HG02571 (cell line): ENCODE results near the gene IL23R.

Source experiments
- ATAC-seq: cut with Tn5 transposase; IDR thresholded peaks from one replicate; pipeline ENCODE4 v1.9.1; 2021; ENCODE audit warnings: mild to moderate bottlenecking, moderate library complexity; ENCODE audit not compliant: unreplicated experiment

Gene IL23R

DNA sequence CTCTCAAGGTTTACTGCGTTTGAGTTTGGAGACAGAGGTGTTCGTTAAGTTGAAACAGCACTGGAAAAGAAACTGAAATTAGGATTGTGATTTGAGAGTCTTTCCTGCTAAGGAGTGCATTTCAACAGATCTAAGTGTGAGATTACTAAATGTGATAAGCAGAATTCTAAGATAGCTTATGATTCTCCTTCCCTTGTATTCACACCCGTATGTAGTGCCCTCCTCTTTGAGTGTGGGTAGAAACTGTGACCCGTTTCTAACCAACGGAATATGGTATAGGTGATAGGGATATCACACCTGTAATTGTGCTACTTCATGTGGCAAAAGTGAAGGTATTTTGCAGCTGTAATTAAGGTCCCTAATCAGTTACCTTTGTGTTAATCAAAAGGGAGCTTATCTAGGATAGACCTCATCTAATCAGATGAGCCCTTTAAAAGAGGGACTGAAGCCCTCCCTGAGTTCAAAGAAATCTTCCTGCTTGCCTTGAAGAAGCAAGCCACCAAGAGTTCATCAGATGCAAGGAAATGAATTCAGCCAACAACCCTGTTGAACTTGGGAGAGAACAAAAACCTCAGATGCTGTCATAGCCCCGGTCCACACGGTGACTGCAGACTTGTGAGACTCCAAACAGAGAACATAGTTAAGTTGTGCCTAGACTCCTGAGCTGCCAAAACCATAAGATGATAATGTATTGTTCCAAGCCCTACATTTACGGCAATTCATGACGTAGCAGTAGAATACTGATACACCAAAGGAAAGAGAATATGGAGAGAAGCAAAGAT lies 128.8 kb downstream of the IL23R start:
- ATAC-seq = no peak

DNA sequence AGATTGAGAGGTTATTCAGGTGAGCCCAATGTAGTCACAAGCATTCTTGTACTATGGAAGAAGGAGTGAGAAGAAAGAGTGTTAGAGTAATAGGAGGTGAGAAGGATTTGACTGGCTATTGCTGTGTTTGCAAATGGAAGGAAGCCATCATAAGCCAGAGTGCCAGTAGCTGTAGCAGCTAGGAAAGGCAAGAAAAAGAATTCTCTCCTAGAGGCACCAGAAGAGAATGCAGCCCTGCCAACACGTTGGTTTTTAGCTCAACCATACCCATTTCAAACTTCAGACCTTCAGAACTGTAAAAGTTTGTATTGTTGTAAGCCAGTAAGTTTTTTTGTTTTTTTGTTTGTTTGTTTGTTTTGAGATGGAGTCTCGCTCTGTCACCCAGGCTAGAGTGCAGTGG lies 132.5 kb downstream of the IL23R start:
- no peak for ATAC-seq

DNA sequence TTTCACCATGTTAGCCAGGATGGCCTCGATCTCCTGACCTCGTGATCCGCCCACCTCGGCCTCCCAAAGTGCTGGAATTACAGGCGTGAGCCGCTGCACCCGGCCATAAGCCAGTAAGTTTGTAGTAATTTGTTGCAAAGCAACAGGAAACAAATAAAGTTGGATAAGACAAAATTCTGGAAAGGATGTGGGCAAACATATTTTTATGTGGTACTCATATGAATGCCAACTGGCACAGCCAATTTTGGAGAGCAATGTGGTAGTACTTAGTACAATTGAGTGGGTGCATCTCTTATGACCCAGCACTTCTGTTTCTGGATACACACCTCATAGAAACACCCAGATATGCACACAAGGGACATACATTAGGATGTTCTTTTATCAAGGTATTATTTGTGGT lies 133.0 kb downstream of the IL23R start:
- no peak for ATAC-seq

DNA sequence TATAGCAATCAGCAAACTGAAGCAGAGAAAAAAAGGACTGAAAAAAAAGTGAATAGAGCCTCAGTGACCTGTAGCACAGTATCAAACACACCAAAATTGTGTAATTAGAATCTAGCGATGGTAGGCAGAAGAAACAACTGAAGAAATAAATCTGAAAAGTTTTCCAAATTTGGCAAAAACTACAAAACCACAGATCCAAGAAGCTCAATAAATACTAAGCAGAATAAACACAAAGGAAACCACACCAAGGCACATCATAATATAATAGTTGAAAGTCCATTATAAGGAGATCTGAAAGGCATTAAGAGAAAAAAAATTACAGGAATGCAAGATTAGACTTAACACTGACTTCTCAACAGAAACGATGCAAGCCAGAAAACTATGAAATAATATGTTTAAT lies 134.3 kb downstream of the IL23R start:
- no peak for ATAC-seq

DNA sequence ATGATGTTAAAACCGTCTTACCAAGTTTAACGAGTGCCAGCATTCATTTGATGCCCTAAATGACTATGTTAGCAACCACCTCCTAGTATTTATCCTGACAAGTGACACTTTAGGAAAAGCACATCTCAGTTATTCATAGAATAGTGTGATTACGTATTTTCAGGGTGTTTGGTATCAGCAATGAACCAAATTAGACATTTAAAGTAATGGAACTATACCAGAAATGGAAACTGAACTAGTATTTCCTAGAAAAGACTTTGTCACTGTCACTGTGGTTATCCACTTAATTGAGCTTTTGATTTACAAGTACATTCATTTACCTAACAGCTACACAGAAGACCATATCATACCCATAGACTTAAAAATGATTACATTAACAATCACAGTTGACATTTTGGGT lies 137.8 kb downstream of the IL23R start:
- ATAC-seq = no peak

DNA sequence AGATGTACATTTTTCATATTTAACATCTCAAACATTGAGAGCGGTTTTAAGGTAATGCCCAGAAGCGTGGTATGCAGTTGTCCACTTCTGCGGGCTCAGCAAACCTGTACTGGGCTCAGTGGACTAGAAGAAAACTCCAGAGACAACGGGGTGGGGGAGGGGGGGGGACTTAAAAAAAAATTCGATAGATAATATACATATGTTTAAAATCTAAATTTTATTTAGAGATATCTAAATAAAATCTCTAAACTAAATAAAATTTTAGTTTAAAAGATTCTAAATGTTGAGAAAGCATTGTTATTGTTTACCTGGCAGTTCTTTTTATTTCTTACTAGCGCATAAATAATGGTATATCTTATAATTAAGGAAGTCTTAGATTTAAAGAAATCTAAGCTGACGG lies 140.3 kb downstream of the IL23R start:
- no peak for ATAC-seq

DNA sequence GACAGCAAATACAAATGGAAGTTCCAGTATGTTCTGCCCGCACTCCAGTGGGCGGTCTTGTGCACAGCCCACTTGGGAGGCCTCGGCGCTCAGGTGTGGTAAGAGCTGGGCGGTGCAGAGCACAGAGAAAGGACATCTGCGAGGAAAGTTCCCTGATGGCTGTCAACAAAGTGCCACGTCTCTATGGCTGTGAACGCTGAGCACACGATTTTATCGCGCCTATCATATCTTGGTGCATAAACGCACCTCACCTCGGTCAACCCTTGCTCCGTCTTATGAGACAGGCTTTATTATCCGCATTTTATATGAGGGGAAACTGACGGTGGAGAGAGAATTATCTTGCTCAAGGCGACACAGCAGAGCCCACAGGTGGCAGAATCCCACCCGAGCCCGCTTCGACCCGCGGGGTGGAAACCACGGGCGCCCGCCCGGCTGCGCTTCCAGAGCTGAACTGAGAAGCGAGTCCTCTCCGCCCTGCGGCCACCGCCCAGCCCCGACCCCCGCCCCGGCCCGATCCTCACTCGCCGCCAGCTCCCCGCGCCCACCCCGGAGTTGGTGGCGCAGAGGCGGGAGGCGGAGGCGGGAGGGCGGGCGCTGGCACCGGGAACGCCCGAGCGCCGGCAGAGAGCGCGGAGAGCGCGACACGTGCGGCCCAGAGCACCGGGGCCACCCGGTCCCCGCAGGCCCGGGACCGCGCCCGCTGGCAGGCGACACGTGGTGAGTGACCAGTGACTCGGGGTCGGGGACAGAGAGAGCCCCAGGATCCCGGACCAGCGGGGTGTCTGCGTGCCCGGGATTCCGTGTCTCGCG lies 141.2 kb downstream of the IL23R start, which contains the start of gene IL12RB2:
IL12RB2 (plus strand) TSS at position 623 of the 810 bp plus-strand sequence. CDS start 12,496 bp downstream, outside the sequence.
- peak; percentile 57 for ATAC-seq

DNA sequence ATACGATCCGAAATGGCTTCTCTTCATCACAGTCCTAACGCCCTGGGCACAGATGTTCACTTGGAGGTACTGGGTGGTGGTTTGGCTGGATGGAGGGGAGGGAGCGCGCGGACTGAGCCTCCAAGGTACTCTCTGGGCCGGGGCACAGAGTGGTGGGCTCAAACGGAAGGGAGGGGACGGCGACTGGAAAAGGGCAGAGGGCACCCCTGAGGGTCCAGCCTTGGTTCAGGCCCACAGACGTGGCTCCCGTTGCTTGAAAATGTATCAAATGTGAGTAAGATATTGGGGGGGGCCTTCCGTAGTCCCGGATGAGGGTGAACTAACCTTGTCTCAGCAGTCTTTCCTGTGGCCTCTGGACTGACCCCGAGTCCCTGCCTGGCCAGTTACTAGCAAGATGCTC lies 141.9 kb downstream of the IL23R start:
- ATAC-seq = peak; percentile 22
